GM13977 (cell line): ENCODE data around the gene REX1BD.

ENCODE experiments used
- DNase-seq: peaks from one replicate; pipeline ENCODE4 v3.0.0; 2012; ENCODE audit warnings: low spot score
- CTCF ChIP-seq: IDR thresholded peaks from 2 replicates; pipeline ENCODE4 v1.5.1; 2012; ENCODE audit warnings: mild to moderate bottlenecking, control low read depth; ENCODE audit not compliant: insufficient read depth; ENCODE audit errors: extremely low read depth, missing control alignments
- in situ Hi-C: fragments of 300-500 bp; cut with MboI; formaldehyde crosslinking; loops from one replicate; pipeline ENCODE4 v1.12.0; 2022; ENCODE audit warnings: low sequenced_read_pairs, low pct_unique_long_range_greater_than_20kb, mixed read lengths, inconsistent platforms; ENCODE audit not compliant: unreplicated experiment

The REX1BD gene

GRCh38 chr19:18577365-18577914 is 11.2 kb upstream of the REX1BD start:
- no peak for DNase-seq
- no peak for TF ChIP-seq CTCF
- in situ Hi-C loops: no loop called here

- in situ Hi-C loops: no loop called here
- no peak for DNase-seq
- no peak for TF ChIP-seq CTCF
These were observed 8.3 kb upstream of the REX1BD start for GRCh38 chr19:18580311-18580710.

- no peak for DNase-seq
- in situ Hi-C loops: no loop called here
- TF ChIP-seq CTCF: peak; percentile 12
These were observed 2.3 kb upstream of the REX1BD start for GRCh38 chr19:18586306-18586705.

- no peak for TF ChIP-seq CTCF
- in situ Hi-C loops: no loop called here
- no peak for DNase-seq
These were observed 1.0 kb upstream of the REX1BD start for GRCh38 chr19:18587561-18587960.

GRCh38 chr19:18587962-18588610 is 512 bp upstream of the REX1BD start:
- no peak for TF ChIP-seq CTCF
- in situ Hi-C loops: no loop called here
- DNase-seq: no peak

GRCh38 chr19:18589380-18590272 is 1.0 kb downstream of the REX1BD start:
- in situ Hi-C loops: no loop called here
- peak; percentile 82 for DNase-seq
- peak; percentile 32 for TF ChIP-seq CTCF
